NCI-H2029 (cell line): ENCODE results near the gene ZNF609.
"Not testable (repeated sequence)": the region's sequence is repeated elsewhere in the genome, so short reads cannot be mapped to it uniquely, and the experiment has no call there.

Source experiments
- DNase-seq: peaks from one replicate; lab custom pipeline; 2025; lab: John Stamatoyannopoulos, UW

The ZNF609 gene

GRCh38 chr15:64583983-64584382, 123.6 kb downstream of the ZNF609 start:
- DNase-seq = no peak

GRCh38 chr15:64586259-64586870, 126.0 kb downstream of the ZNF609 start:
- DNase-seq = no peak

- DNase-seq = no peak
Observed at GRCh38 chr15:64586984-64587383, 126.6 kb downstream of the ZNF609 start.

- no peak for DNase-seq
Observed at GRCh38 chr15:64589435-64590084, 129.2 kb downstream of the ZNF609 start.

- DNase-seq = not testable (repeated sequence)
Observed at GRCh38 chr15:64592845-64593244, 132.5 kb downstream of the ZNF609 start.

- DNase-seq = peak; percentile 40
Observed at GRCh38 chr15:64596701-64597476, 136.5 kb downstream of the ZNF609 start.

- no peak for DNase-seq
Observed at GRCh38 chr15:64597477-64597822, 137.1 kb downstream of the ZNF609 start.

- DNase-seq = no peak
Observed at GRCh38 chr15:64599226-64599625, 138.8 kb downstream of the ZNF609 start.

- DNase-seq = no peak
Observed at GRCh38 chr15:64599716-64600115, 139.3 kb downstream of the ZNF609 start.

GRCh38 chr15:64600794-64601193, 140.4 kb downstream of the ZNF609 start:
- DNase-seq = no peak

- no peak for DNase-seq
Observed at GRCh38 chr15:64604319-64604718, 143.9 kb downstream of the ZNF609 start.

- not testable (repeated sequence) for DNase-seq
Observed at GRCh38 chr15:64607416-64607815, 147.0 kb downstream of the ZNF609 start.

- DNase-seq = no peak
Observed at GRCh38 chr15:64610257-64610919, 150.0 kb downstream of the ZNF609 start.

GRCh38 chr15:64611085-64611725, 150.8 kb downstream of the ZNF609 start:
- DNase-seq = no peak

GRCh38 chr15:64614519-64614918, 154.1 kb downstream of the ZNF609 start:
- no peak for DNase-seq

GRCh38 chr15:64617727-64618126, 157.3 kb downstream of the ZNF609 start:
- DNase-seq = no peak

- DNase-seq = no peak
Observed at GRCh38 chr15:64618138-64618537, 157.8 kb downstream of the ZNF609 start.

GRCh38 chr15:64618540-64618939, 158.2 kb downstream of the ZNF609 start:
- DNase-seq = no peak

- DNase-seq = no peak
Observed at GRCh38 chr15:64619880-64620839, 159.8 kb downstream of the ZNF609 start.

- no peak for DNase-seq
Observed at GRCh38 chr15:64621056-64621455, 160.7 kb downstream of the ZNF609 start.
